Amniotic stem cell (primary cell): ENCODE data around the gene PKD1.
"Not testable (repeated sequence)": the region's sequence is repeated elsewhere in the genome, so short reads cannot be mapped to it uniquely, and the experiment has no call there.

Source experiments
- DNase-seq: peaks from one replicate; lab custom pipeline; 2025; lab: John Stamatoyannopoulos, UW

The PKD1 gene

DNA sequence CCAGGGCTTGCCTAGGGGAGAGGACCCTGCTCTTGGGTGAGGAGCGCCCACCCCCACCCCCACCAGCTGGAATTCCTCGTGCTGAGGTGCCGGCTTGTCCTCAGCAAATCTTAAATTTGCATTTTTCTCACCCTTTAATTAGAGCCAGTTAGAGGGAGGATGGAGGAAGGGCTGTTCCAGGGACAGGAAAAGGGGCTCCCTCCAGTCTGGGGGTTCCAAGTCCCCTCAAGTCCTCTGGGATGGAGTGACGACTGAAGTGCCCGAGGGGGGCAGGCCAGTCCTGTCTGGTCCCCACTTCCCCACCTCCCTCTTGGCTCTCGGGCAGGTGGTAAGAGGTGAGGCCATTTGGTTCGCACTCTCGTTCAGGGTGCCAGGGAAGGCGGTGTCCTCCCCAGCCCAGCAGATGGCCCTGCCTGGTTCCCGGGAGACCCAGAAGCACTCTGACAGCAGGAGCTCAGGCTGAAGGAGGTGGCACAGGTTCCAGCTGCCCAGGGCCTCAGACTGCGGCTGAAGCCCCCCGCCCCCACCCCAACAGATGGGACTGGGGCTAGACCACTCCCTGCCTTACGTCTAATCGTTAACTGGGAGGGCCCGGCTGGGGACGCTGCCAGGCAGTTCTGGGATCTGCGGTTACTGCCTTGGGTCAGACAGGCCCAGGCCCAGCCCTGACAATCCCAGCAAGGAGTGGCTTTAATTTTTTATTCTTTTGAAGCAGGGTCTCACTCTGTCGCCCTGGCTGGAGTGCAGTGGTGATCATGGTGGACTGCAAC is 14.9 kb upstream of the PKD1 start:
- DNase-seq: no peak

DNA sequence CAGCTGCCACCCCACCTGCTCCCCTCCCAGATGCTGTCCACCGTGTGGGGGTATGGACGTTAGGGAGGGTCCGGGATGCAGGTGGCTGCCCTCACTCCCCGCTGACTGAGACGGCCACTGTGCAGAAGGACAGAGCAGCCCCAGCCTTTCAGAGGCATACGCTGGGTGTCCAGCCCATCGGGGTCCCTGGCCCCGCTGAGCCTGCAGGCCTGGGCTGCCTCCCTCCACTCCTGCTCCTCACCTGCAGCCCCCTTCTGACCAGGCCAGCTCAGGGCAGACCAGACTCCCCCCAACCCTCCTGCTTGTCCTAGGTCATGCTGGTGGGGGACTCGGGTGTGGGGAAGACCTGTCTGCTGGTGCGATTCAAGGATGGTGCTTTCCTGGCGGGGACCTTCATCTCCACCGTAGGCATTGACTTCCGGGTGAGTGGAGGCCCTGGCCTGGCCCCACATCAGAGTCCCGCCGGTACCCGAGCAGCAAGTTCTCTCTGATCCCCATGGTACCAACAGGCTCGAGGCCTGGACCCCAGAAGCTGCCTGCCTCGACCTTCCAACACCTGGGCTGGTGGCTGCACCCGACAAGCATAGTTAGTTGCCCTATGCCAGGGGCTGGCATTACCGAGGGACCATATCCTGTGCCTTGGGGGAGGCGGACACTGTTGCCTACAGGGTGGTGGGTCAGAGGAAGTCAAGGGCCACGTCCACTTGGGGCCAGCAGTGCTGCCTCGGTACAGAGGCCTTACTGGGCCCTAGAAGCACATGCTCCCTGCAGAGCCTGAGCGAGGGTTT is 14.1 kb upstream of the PKD1 start:
- no peak for DNase-seq

DNA sequence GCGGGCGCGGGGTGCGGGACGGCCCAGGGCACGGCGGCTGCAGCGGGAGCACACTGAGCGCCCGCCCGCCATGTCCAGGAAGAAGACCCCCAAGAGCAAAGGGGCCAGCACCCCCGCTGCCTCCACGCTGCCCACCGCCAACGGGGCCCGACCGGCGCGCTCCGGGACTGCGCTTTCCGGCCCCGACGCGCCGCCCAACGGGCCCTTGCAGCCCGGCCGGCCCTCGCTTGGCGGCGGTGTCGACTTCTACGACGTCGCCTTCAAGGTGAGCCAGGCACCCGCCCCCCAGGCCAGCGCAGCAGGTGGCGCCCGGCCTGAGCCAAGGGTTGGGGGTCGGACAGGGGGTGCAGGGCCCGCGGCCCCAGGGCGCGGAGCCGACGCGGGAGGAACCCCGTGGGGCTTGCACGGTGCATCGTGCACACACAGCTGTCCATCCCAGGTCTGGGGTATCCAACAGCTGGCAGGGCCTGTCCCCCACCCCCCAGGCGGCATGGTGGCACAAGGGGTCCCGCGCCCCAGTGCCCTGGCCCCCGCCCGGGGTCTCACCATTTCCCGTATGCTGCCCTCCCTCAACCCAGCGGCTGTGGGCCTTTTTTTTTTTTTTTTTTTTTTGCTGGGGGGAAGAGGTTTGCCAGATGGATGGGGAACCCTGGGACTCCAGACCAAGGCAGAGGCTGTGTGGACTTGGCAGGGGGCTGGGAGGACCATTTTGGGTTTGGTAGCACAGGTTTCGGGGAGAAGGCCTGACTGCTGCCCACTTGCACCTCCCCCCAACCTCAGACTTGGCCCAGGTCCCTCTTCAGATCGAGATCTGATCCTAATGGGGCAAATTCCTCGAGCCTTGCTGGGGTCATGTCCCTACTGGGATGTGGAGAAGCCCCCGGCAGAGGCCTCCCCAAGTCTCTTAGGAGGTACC is 13.3 kb upstream of the PKD1 start:
- no peak for DNase-seq

DNA sequence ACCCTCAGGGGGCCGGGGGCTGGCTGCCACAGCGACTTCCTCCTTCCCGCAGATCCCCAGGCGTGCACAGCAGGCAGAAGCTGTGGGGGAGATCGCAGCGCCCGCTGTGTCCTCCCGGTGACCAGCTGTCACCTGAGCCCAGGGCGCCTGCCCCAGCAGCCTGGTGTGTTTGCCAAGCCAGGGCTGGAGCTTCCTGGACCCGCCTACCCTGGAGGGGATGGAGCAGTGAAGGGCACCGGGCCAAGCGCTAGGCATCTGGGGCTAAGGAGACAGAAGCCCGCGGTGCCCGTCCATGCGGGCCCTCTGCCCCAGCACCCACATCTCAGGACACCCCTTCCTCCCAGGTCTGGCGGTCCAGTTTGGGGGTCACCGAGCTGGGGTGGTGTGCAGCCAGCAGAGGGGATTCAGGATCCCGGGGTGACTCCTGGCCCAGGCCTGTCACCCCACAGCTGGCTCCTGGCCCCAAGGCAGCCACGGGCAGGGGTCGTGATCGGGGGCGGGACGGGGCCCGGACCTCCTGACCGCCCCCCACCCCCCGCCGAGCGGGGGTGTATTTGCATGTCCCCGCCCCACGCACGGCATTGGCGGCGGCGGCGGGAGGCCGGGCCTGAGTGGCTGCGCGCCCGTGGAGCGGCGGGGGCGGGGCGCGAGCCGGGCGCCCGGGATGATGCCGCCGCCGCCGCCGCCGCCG is 12.4 kb upstream of the PKD1 start, which contains the start of gene RAB26:
TSS of gene RAB26 (plus strand) at position 645 of the 691 bp plus-strand sequence. CDS start 159 bp downstream, outside the sequence.
- no peak for DNase-seq

DNA sequence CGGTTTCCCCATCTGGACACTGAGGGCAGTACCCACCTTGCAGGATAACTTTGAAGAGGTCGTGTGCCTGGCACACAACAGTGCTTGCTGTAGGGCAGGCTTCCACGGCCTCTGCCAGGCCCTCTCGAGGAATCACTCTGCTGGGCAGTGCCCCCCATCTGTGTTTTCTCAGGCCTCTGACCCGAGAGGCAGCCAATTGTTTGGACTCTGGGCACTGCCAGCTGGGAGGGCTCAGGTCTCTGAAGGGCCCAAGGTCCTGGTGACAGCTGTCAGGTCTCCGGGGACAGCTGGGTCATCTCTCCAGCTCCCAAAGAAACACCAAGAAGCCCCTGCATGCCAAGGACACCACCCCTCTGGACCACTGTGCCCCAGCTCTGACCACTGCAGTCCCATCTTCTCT is 11.7 kb upstream of the PKD1 start:
- DNase-seq: no peak

DNA sequence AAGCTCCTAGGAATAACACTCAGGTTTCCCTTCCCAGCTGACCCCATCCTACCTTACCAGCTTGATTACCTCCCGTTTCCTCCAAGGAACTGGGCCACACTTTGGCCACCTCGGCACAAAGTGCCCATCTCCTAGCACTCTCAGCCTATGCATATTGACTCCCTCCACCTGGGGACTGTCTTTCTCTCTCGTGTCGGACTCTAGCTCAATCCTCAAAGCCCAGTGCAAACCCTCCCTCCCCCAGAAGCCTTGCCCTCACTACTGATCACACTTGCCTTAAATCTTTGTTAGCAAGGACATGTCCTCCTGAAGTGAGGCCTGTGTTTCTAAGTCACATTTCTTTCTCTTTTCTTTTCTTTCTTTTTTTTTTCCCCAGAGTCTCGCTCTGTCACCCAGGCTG is 10.1 kb upstream of the PKD1 start:
- no peak for DNase-seq

DNA sequence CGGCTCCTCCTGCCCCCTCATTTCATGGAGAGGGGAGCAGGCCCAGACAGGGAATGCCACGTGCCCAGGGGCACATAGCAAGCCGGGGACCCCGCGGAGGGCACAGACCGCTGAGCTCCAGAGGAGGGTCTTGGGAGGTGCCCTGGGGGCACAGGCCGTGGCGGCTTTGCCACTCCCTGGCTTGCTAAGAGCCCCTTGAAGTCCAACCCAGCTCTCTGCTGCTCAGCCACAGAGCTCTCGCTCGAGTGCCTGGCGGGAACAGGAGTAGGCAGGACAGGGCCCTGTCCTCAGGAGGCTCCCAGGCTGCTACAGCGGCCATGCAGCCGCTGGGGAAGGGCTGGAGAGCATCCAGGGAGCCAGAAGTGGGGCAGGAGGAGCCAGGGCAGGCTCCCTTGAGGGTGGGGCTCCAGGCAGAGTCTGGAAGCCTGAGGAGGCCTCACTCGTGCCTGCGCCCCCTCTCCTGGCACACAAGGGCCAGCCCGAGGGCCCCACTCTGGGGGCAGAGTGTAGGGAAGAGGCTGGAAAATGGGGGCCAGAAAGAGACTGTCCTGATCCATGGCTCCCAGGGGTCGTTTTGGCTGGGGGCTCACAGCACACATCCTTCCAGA is 8.3 kb upstream of the PKD1 start:
- DNase-seq: no peak

DNA sequence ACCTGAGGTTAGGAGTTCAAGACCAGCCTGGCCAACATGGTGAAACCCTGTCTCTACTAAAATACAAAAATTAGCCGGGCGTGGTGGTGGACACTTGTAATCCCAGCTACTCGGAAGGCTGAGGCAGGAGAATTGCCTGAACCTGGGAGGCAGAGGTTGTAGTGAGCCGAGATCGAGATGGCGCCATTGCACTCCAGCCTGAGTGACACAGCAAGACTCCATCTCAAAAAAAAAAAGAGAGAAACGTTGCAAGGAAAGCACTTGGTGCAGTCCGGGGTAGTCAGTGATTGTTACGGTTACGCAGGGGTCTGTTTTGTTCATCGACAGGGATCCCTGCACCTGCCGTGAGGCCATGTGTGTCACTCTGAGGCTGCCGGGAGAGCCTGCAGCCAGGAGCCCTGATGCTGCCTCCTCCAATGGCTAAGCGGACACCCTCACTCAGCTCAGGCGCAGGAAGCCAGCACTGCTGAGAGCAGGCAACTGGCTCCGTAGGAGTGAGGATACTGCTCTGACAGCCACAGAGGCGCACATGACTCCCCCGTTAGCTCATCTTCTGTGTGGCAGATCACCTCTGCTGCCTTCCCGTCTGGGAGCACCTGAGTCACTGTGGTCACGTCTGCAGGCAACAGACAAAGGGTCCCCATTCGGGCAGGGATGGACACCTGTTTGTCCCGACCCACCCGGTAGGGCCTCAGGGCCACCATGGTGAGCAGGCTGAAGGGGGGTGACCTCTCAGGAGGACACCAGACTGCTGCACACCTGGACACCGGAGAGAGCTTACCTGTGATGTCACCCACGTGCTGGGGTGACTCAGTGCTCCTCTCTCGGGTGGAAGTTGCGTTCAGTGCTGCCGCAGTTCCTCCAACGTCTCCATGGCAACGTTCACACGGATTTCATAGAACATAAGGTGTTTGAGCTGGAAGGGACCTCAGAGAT is 7.5 kb upstream of the PKD1 start:
- DNase-seq: no peak

DNA sequence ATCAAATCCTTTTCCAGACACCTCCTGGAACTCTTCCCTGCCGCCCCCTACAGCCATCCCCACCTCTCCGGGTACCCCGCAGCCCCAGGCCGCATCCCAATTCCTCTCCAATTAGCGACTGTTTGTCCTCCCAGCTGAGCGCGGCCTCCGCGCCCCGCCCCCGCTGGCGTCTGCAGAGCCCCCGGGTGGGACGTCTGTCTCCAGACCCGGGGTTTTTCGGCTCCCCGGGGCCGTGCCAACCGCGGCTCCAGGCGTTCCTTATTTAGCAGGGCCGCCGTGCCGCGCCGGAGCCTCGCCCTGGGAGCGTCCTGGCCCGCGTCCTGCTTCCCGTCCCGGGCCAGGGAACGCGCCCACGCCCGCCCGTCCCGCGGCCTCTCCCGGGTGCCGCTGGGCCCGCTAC is 627 bp downstream of the PKD1 start:
- DNase-seq: not testable (repeated sequence)

DNA sequence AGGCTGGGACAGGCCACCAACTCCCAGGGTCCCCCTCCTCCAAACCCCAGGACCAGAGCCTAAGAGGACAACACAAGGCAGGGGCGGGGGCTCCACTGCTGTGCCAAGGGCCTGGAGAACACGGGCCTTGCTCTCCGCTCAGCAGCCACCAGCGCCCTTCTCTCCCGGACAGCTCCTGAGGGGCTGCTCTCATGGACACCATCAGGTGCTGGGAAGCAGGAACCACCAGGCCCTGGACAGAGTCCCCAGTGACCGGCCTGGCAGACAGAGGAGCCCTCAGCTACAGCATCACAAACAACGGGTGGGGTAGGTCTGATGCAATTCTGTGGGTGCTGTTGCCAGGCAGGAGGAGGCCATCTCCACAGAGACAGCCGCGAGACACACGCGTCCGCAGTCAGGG is 1.9 kb downstream of the PKD1 start:
- not testable (repeated sequence) for DNase-seq

DNA sequence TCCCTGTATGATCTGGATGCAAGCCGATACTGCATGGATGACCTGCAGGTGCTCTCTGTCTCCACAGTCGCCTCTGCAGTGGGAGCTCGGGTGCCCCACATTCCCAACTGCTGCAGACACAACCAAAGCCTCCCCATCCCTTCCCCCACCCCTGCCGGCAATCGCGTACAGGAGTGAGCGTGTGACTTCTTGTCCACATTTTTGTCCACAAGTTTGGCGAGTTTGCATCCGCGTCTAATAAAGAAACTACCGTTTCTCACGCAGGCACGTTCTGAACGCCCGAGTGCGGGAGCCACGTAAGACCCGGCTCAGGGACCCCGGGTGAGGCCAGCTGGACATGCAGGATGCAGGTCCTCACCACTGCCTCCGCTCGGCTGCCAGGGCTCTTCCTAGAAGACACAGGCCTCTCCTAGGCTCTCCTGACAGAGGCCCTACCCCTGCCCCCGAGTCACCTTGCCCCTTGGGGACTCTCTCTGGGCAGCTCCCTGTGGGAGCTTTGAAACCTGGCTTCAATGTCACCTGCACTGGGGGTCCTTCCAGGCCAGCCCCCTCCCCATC is 5.7 kb downstream of the PKD1 start:
- not testable (repeated sequence) for DNase-seq

DNA sequence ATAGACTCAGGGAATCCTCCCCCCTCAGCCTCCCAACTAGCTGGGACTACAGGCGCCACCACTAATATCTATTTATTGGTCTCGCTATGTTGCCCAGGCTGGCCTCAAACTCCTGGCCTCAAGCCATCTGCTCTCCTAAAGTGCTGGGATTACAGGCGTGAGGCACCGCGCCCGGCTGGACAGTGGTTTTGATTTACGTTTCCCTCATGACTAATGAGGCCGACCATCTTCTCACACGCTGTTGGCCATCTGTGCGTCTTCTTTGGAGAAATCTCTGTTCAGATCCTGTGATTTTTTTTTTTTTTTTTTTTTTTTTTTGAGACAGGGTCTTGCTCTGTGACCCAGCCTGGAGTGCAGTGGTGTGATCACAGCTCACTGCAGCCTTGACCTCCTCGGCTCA is 6.4 kb downstream of the PKD1 start:
- not testable (repeated sequence) for DNase-seq

DNA sequence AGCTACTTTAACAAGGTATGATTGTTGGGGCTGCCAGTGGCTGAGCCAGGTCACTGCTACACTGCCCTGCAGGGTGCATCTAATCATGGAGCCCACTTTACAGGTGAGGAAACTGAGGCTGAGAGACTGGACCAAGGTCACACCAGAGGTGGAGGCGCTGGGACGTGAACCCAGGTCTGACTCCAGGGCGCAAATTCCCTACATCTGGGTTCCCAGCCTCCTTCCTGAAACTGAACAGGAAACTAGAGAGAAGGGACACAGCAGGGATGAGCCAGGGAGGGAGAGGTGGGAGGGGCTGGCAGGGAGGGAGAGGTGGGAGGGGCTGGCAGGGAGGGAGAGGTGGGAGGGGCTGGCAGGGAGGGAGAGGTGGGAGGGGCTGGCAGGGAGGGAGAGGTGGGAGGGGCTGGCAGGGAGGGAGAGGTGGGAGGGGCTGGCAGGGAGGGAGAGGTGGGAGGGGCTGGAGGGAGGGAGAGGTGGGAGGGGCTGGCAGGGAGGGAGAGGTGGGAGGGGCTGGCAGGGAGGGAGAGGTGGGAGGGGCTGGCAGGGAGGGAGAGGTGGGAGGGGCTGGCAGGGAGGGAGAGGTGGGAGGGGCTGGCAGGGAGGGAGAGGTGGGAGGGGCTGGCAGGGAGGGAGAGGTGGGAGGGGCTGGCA is 7.9 kb downstream of the PKD1 start:
- DNase-seq: not testable (repeated sequence)

DNA sequence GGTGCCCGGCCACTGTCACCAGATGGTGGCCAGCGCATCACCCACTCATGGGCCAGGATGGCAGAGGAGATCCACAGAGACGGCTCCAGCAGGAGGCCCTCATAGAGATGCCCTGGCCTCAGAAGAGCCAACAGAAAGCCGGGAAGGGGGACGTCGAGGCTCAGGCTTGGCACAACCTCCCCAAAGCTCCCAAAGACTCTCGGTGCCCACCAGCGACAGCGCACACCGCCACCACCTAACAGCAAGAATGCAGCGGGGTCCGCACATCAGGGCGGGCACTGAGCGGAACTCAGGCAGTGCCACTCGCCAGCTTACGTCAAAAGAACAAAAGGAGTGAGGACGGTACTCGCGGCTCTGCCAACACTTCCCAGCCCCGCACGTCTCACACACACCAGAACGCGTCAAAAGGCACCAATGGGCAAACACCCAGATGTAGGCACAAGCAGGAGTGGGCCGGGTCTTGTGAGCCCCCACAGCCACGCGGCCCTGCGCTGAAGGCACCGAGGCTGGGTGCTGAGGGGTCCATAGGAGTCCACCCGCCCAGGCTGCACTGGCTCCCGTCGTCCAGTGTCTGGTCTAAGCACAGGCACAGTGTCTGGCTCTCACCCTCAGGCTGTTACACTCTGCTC is 8.7 kb downstream of the PKD1 start:
- not testable (repeated sequence) for DNase-seq

DNA sequence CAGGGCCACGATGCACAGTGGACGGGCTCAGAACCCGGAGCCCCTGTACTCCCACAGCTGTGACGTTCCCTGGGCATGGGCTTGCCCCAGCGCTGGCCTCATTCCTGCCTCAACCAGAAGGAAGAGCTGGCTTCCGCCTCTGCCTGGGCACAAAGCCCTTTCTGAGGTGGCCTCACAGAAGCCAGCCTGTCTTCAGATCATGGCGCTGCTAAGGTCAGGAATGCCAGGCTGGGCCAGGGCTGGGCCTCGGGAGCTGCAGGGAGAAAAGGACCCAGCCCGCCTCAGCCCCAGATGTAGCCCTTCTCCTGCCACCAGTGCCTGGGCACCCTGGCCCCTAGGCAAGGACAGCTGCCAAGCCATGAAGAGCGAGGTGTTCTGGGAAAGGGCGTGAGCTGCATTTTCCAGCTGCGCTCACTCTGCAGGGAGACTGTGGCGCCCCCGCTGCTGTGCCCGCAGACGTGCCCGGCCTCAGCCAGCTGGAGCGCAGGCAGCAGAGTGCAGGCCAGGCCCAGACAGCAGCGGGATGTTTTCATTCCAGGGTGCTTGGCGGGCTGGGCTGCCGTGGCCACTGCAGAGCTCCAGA is 9.4 kb downstream of the PKD1 start:
- DNase-seq: not testable (repeated sequence)

DNA sequence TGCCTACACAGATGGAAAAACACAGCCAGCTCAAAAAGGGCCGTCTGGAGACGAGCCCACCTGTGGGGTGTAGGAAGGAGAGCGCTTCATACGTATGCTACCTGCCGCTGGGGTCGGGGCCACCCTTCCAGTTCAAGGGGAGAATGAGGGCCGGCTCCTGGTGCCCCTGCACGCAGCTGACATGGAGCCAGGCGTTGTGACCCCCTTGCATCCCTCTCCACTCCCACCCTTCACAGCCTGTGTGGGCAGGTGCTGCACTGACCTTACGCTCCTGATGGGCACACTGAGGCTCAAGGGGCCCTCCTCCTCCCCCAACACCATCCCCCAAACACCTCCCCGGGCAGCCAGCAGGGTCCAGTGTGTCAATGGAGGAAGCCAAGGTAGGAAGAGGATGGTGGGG is 10.1 kb downstream of the PKD1 start:
- not testable (repeated sequence) for DNase-seq

DNA sequence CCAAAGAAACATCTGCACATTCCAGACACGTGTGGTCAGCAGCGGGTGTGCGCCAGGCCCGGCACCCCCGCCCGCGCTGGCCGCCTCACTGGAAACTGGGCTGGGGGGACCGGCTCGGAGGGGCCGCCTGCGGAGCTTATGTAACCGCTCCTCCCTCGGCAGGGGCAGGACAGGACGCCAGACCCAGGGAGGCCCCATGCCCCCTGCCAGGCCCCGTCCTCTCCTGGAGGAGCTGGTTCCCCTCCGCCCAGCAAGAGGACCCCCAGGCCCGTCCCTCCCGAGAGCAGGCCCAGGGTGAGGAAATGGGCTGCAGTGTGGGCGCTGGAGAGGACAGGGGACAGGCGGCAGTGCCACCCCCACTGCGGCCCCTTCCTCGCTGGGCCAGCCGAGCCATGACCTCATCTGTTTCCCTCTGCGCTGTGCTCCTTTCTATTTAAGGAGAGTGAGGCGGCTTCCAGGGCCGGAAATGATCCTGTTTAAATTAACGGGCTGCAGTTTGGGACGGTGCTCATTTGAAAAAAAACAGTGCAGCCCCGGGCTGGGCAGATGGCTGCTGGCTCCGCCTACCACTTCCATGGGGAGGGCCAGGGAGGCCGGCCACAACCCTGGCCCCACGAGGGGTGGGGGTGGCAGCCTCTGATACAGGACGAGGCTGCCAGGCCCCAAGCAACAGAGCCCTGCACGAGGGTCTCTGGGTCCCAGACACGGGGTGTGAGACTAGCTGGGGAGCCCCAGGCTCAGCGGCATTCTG is 10.8 kb downstream of the PKD1 start:
- peak; percentile 51 for DNase-seq

DNA sequence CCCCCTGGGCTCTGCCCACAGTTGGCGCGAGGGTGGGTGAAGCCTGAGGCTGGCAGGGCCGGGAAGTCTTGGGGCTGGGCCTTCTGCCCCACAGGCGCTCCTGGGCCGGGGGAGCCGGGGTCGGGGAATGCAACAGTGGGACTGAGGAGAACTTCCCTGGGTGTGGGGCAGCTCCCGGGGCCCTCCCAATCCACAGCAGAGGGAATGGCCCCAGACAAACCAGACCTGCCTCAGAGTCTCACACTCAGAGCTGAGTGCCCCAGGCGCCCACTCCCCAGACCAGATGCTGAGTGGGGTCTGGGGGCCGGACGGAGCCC is 11.4 kb downstream of the PKD1 start:
- not testable (repeated sequence) for DNase-seq
